ENCODE data around the gene WFDC12. TPM values are rescaled to one million over a fixed set of nuclear protein-coding genes. Genes with fewer than 3 reads are reported as not detected.

WFDC12 gene
- total RNA-seq, 6 experiments from 2014 or later = not detected

- no peak overlapping the region for H3K27ac Mint-ChIP-seq
- peaks cover 16% of the 10 kb centered on the region for H3K27me3 Mint-ChIP-seq (ENCODE audit: insufficient read depth)
- no peak for TF ChIP-seq CTCF (IDR thresholded peaks at IDR 0.05)
- DNase-seq = no peak
- no peak overlapping the region for H3K4me3 Mint-ChIP-seq
- H3K4me1 Mint-ChIP-seq (ENCODE audit: low read depth) = peaks cover 6% of the 10 kb centered on the region; the same call in 1 of the 2 replicates
- H3K9me3 Mint-ChIP-seq = no peaks in the 10 kb centered on the region
- no peaks in the 10 kb centered on the region for H3K36me3 Mint-ChIP-seq (ENCODE audit: low read depth)
Observed at GRCh38 chr20:45111285-45111684, 13.0 kb downstream of the WFDC12 start.

- no peak for TF ChIP-seq CTCF (IDR thresholded peaks at IDR 0.05)
- Mint-ChIP-seq H3K4me1 (ENCODE audit: low read depth) (peaks cover 7% of the 10 kb centered on the region), H3K27ac (no peak overlapping the region), H3K4me3 (no peak overlapping the region), H3K36me3 (ENCODE audit: low read depth) (no peaks in the 10 kb centered on the region), H3K27me3 (ENCODE audit: insufficient read depth) (peaks cover 12% of the 10 kb centered on the region), H3K9me3 (no peaks in the 10 kb centered on the region)
- DNase-seq = no peak
Observed at GRCh38 chr20:45110301-45110700, 14.0 kb downstream of the WFDC12 start.

GRCh38 chr20:45109634-45110033 is 14.6 kb downstream of the WFDC12 start:
- Mint-ChIP-seq H3K36me3 (ENCODE audit: low read depth) (no peaks in the 10 kb centered on the region), H3K4me1 (ENCODE audit: low read depth) (peaks cover 14% of the 10 kb centered on the region), H3K27ac (no peak overlapping the region), H3K9me3 (no peaks in the 10 kb centered on the region), H3K4me3 (no peak overlapping the region), H3K27me3 (ENCODE audit: insufficient read depth) (peaks cover 8% of the 10 kb centered on the region)
- TF ChIP-seq CTCF (IDR thresholded peaks at IDR 0.05) = no peak
- DNase-seq = no peak

- Mint-ChIP-seq H3K4me1 (ENCODE audit: low read depth) (peaks cover 26% of the 10 kb centered on the region), H3K27me3 (ENCODE audit: insufficient read depth) (peaks cover 7% of the 10 kb centered on the region), H3K36me3 (ENCODE audit: low read depth) (no peaks in the 10 kb centered on the region), H3K9me3 (no peaks in the 10 kb centered on the region), H3K4me3 (no peak overlapping the region), H3K27ac (no peak overlapping the region; the same call in 1 of the 2 replicates)
- TF ChIP-seq CTCF (IDR thresholded peaks at IDR 0.05) = no peak
- DNase-seq = no peak
Observed at GRCh38 chr20:45105317-45105716, 18.9 kb downstream of the WFDC12 start.

- H3K4me1 Mint-ChIP-seq (ENCODE audit: low read depth) = peaks cover 26% of the 10 kb centered on the region
- TF ChIP-seq CTCF (IDR thresholded peaks at IDR 0.05) = no peak
- H3K27ac Mint-ChIP-seq = no peak overlapping the region; the same call in 1 of the 2 replicates
- no peaks in the 10 kb centered on the region for H3K9me3 Mint-ChIP-seq
- H3K36me3 Mint-ChIP-seq (ENCODE audit: low read depth) = no peaks in the 10 kb centered on the region
- no peak overlapping the region for H3K4me3 Mint-ChIP-seq
- H3K27me3 Mint-ChIP-seq (ENCODE audit: insufficient read depth) = peaks cover 11% of the 10 kb centered on the region
- DNase-seq = no peak
Observed at GRCh38 chr20:45104786-45105185, 19.5 kb downstream of the WFDC12 start.

GRCh38 chr20:45103072-45103471 is 21.2 kb downstream of the WFDC12 start:
- Mint-ChIP-seq H3K36me3 (ENCODE audit: low read depth) (no peaks in the 10 kb centered on the region), H3K27ac (no peak overlapping the region), H3K9me3 (no peaks in the 10 kb centered on the region), H3K4me1 (ENCODE audit: low read depth) (peaks cover 26% of the 10 kb centered on the region), H3K27me3 (ENCODE audit: insufficient read depth) (peaks cover 9% of the 10 kb centered on the region), H3K4me3 (no peak overlapping the region)
- no peak for TF ChIP-seq CTCF (IDR thresholded peaks at IDR 0.05)
- no peak for DNase-seq
